Measurements from ENCODE around the gene SRC.
"Not testable (repeated sequence)": the region's sequence is repeated elsewhere in the genome, so short reads cannot be mapped to it uniquely, and the experiment has no call there.

SRC gene

GRCh38 chr20:37337208-37337991 is 8.5 kb upstream of the SRC start:
- no peak for DNase-seq

GRCh38 chr20:37338380-37338779 is 7.6 kb upstream of the SRC start:
- DNase-seq: not testable (repeated sequence)

DNA sequence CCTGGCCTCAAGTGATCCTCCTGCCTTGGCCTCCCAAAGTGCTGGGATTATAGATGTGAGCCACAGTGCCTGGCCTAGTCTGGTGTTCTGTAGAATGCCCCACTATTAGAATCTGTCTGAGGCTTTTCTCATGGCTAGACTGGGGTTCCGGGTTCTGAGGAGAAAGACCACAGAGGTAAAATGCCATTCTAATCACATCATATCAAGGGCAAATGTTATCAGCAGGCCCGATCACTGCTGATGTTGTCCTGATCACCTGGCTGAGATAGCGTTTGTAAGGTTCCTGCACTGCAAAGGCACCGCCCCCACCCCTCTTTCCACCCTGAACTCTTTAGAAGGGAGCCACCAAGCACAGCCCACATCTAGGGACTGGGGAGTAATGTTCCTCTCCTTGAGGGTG is 6.7 kb upstream of the SRC start:
- DNase-seq: no peak

DNA sequence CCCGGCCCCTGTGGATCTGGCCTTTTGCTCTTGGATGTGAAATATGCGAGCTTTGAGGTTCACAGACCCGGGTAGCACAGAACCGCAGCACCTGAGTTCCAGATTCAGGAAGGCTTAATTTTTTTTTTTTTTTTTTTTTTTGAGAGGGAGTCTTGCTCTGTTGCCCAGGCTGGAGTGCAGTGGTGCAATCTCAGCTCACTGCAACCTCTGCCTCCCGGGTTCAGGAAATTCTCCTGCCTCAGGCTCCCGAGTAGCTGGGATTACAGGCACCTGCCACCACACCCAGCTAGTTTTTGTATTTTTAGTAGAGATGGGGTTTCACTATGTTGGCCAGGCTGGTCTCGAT is 6.2 kb upstream of the SRC start:
- not testable (repeated sequence) for DNase-seq

- DNase-seq: no peak
Observed at GRCh38 chr20:37340998-37341397, 4.9 kb upstream of the SRC start.

GRCh38 chr20:37341632-37342031 is 4.3 kb upstream of the SRC start:
- no peak for DNase-seq

GRCh38 chr20:37342231-37343177 is 3.4 kb upstream of the SRC start:
- no peak for DNase-seq

- DNase-seq: no peak
Observed at GRCh38 chr20:37343212-37343993, 2.5 kb upstream of the SRC start.

- DNase-seq: no peak
Observed at GRCh38 chr20:37343994-37344355, 2.0 kb upstream of the SRC start.

DNA sequence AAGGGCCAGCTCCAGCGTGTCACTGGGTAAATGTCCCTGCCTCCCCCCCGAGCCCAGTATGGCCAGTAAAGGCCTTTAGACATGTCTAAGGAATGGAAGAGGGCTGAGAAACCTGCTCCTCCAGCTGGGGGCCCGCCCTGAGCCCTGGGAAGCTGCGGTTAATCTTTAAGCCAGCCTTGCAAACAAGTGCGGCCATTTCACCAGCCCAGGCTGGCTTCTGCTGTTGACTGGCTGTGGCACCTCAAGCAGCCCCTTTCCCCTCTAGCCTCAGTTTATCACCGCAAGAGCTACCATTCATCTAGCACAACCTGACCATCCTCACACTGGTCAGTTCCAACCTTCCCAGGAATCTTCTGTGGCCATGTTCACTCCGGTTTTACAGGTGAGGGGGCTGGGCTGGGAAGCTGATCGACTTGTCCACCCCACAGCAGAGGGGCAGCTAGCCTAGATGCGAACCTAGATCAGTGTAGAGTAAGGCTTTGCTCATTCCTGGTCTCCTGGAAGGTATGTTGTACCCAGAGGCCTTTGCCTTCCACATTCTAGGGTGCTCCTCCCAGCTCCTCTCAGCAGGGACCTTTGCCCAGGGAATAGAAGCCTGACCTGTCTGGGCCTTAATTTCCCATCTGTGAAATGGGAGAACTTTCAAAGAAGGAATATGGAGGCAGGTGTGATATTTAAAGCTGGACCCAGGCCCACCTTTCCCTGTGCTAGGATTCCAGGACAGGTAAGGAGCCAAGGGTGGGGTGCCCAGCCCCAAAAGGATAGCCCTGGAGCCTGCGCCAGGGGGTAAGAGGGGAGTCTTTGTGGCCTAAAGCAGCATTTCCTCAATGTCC is 1.2 kb upstream of the SRC start:
- no peak for DNase-seq

DNA sequence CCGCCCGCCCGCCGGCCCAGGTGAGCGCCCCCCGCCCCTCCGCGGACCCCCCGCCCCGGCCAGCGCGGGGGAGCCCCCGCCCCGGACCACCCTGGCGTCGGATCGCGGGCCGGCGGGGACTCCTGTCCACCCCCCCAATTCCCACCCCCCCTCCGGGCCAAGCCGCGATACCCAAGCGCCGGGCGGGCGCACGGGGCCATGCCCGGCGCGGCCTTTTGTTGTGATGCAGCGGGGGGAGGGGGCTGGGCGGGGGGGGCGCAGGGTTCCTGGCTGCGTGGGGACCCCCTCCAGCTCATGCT is 245 bp downstream of the SRC start:
- no peak for DNase-seq

- no peak for DNase-seq
Observed at GRCh38 chr20:37346535-37347346, 801 bp downstream of the SRC start.

DNA sequence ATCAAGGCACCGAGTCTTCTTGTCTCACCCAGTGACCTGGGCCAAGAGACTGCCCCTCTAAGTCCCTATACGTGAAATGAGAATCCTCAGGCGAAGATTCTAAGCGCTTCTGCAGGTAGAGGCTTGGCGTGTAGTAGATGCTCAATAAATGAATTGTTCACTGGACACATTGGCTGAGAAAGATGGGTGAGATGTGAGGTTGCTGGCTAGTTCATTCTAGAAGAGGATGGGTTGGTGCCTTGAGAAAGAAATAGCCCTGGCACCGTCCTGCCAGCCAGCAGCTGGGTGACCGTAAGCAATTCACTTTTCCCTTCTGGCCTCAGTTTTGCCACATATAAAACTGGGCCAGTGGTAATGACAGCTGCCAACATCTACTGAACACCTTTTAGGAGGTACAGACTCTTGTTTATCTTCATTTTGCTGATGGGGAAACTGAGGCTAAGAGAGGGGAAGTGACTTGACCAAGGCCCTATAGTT is 1.4 kb downstream of the SRC start:
- DNase-seq: no peak

DNA sequence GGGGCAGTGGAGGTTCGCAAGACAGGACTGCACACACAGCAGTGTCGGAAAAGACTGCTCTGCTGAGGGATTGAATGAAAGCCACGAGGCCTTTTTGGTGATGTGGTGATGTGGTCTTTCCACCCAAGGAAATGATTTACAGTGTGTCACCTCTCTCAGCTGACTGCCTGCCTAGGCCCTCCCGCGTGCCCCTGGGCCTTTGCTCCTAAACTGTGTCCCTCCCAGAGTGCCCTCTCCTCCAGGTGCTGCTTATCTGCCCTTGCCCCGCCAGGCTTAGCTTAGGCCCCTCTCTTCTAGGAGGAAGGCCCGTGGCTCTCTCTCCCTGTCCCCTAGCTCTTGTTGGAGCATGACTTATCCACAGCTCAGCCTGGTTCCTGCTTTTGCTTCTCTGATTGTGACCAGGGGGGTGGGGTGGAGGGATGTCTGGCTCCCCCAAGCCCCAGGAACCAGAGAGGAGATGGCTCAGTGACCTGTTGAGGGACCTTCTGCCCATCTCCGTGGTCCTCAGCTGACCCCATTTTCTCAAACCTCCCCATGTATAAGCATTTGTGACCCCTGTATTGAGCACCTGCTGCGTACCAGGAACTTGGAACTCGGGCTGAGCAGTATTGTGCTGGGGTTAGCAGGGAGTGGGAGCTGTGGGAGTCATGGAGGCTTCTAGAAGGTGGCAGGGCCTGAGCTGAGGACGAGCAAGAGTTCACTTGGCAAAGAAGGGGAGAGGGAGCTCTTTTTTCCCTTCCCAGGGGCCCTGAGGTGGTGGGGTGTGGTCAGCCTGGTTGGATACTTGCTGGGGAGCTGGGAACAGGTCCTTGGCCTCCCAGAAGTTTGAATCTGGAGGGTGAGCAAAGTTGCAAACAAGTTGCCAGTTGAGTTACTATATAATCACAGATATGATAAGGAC is 2.2 kb downstream of the SRC start:
- DNase-seq: no peak

GRCh38 chr20:37348792-37349516 is 3.0 kb downstream of the SRC start:
- no peak for DNase-seq

DNA sequence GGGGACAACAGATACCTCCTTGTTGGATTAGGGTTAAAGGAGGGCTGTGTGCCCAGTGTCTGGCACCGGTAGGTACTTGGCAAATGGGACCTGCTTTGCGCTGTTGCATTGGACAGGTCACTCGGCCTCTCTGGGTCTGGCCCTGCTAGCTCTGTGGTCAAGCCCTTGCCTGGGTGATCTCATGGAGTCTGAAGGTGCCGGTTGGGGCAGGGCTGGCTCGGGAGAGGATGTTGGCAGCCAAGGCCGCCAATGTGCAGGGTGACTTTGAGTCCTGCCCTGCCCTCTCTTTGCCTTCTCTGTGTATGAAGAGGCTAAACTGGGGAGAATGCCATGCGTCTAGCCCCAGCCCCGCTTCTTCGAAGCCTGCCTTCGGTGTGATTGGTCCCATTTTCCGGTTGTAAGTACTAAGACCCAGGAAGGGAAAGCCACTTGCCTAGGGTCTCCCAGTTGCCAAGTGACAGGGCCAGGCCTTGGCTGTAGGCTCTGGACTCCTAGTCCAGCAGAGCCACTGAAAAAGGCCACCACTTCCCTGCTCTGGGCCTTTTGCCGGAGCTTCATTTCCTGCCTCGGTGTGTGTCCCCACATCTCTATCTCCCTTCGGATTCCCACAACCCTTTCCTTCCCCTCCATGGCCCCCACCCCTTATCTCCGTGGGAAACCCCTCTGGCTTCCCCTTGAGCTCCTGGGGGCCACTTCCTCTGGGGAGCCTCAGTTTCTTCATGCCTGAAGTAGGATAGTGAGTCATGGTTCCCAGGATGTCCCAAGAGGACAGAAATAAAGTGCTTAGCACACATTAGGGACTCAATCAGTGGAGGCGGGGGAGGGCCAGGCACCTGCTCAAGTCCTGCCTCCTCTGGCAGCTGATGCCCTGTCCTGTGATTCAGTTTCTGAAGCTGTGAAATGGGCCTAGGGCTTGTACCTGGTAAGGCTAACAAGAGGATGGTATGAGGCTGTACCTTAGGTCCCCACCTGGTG is 3.9 kb downstream of the SRC start:
- no peak for DNase-seq

DNA sequence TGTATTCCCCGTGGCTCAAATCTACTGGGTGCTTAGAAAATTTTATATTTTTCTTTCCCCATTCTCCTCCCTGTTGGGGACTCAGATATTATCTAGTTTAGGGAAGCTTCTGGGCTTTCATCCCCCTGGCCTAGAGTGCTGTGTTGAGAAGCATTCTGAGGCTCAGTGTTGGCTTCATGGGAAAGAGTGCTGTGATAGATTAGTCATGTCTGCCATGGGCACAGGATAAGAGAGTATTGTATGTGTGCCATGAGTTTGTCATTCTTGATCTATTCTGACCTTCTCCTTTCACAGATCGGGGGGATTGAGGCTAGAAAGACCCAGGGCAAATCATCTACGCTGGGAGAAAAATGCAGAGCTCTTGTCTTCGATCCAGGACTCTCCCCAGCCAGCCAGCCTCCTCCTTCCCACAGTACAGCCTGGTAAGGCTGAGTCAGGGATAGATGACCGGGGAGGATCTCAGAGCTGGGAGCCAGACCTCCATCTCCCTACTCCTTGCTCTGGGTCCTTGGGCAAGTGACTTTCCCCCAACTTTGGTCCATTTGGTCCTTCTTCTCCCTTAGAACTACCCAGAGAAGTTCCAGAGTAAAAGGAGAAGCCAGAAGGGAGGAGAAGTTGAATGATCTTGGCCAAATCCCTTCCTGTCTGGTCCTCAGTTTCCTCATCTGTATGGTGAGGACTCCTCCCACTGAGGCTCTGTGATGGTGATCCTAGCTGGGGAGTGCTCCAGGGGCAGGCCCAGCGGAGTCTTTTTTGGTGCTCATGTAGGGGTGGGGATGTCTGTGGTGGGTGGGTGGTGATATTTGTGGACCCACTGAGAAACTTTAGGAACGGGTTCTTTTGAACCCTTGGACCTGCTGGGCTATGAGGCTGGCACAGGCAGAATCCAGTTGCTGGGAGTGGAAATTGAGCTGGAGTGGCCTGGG is 5.0 kb downstream of the SRC start:
- no peak for DNase-seq

Data from T-helper 1 cell (primary cell).